Superior temporal gyrus (tissue), 1 donor: Measurements from ENCODE around the gene MPRIP.
A peak's percentile ranks its signal among the peaks of the same experiment; 100 is the strongest.
"Not testable (repeated sequence)": the region's sequence is repeated elsewhere in the genome, so short reads cannot be mapped to it uniquely, and the experiment has no call there.

Experiments
- DNase-seq: peaks from one replicate; pipeline ENCODE4 v3.0.0-alpha.2; 2016; ENCODE audit errors: extremely low spot score

The MPRIP gene

DNA sequence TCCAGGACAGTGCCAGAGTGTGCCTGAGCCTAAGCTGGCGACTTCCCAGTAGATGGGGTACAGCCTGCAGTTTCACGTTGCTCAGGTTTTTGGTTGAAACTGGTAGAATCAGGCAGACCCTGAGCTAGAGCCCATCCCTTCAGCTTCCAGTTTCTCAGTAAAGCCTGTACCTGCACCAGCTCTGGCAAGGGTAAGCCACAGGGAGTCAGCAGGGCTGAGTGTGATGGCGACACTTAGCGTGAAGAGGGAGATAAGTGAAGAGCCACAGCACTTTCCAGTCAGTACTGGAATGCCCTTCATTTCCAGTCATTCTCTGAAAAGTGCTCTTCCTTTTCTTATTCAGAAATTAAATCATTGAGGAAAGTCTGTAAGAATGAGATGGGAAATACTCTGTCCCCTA lies 141.5 kb downstream of the MPRIP start:
- DNase-seq = no peak

- DNase-seq = not testable (repeated sequence)
These were observed 142.9 kb downstream of the MPRIP start for GRCh38 chr17:17184985-17185757.

GRCh38 chr17:17186051-17186450 lies 143.8 kb downstream of the MPRIP start:
- DNase-seq = no peak

DNA sequence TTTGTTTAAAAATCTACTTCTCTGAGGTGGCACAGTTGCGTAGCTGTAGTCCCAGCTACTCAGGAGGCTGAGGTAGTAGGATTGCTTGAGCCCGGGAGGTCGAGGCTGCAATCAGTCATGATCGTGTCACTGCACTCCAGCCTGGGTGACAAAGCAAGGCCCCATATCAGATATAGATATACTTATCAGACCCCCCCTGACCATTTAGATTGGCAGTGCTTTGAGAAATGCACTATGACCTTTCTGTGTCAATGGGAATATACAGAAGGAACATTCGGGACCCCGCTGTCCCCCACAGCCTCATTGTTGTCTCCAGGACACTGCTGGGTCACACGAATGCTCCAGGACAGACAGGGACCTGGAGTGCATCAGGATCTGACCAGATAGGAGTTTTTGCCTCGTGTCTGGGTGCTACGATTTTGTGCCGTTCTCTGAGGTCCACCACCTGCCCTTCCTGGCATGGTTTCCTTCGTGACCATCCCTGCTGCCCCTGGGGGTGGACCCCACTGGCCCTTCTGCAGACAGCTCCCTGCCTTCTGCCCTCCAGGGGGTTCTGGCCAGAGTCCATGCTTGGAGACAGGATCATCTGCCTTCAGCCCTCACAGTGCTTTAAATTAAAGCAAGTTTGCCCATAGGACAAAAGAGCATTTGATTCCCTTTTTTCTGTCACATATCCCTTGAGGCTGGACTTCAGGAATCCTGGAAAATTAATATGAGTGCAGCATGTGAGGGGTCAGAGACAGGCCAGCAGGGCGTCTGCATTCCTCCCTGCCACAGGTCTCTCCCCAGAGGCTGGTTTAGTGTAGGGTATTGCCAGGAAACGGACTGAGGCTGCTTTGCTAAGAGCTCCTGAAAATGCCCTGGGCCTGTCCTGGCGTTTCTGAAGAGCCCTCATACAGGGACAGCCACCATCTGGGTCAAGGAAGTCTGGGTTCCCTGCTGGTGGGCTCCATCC lies 144.6 kb downstream of the MPRIP start:
- DNase-seq = no peak

- no peak for DNase-seq
These were observed 146.3 kb downstream of the MPRIP start for GRCh38 chr17:17188586-17188985.

GRCh38 chr17:17189559-17189958 lies 147.3 kb downstream of the MPRIP start:
- no peak for DNase-seq

DNA sequence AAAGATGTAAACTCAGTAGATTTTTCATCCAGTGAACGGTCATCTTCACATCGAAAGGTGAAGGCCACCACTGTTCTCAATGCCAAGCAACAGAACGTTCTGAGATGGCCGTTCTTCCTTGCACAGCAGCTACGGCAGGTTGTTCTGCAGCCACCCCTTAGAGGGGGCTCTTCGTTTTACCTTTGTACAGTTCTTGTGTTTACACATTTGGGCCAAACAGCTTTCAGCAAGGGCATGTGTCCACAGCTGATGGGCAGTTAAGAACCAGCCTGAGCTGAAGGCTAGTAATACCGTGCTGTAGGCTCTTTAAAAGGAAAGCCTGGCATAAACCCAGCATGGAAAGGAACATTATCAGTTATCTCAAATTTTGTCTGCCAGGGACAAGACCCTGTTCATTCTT lies 147.9 kb downstream of the MPRIP start:
- DNase-seq = no peak

DNA sequence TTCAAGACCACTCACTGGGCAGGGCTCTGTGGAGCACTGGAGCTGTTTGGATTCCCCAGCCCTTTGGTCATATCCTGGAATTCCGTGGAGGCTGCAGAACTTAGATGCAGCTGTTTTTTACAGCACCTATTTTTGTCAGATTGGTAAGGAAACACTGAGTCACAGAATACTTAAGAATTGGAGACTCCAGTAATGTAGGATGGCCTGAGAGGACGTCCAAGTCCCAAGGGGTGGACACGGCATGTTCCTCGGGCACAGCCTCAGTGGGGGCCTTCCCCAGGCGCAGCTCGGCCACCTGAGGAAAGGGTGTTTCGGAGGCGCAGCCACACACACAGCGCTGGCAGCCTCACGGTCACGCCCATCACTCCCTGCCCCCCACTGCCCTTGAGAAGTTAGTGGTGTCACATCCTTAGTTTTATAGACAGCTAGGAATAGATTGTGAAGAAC lies 149.1 kb downstream of the MPRIP start:
- DNase-seq = no peak

DNA sequence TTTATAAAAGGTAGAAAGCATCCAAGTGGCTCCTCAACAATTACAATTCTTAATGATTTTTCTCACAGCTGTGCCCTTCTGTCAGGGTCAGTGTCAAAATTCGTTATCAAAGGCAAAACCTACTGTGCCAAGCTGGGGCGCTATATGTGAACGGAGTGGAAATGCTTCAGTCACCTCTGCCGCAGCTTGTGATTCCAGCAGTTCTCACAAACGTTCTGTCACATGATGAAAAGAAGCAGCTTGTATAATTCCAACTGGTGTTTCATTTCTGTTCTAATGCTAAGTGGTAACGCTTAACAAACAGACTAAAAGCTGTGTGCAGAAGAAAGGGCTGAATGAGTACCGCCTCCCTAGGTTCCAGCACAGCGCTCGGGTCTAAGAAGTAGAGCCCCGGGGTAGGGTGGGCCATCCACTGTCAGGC lies 149.7 kb downstream of the MPRIP start:
- DNase-seq = peak; percentile 62

GRCh38 chr17:17195466-17195865 lies 153.2 kb downstream of the MPRIP start:
- not testable (repeated sequence) for DNase-seq

DNA sequence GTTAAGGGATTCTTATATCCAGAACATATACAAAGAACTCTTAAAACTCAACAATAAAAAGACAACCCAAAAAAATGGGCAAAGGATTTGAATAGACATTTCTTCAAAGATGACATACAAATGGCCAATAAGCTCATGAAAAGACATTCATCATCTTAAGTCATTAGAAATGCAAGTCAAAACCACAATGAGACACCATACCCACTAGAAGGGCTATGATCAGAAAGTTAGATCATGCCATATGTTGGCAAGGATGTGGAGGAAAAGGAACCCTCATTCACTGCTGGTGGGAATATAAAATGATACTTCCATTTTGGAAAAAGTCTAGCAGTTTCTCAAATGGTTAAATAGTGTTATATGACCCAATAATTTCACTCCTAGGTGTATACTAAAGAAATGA lies 154.5 kb downstream of the MPRIP start:
- DNase-seq = no peak

DNA sequence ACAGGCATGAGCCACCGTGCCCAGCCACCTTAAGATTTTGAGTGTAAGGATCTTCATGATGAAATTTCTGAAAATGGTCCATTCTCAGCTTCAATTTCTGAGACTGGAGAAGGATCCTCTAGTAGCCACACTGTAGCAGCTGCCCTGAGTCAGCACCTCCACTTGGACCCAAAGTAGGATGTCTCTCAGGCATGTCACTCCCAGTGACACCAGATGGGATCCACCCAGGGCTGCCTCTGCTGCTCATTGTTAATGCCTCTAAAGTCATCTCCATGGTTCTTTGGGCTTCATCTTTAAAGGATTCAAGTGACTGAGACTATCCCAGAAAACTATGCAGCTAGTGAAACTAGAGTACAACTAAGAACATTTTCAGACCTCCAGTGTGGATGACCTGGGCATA lies 156.0 kb downstream of the MPRIP start:
- no peak for DNase-seq

- no peak for DNase-seq
These were observed 158.1 kb downstream of the MPRIP start for GRCh38 chr17:17200311-17200710.

DNA sequence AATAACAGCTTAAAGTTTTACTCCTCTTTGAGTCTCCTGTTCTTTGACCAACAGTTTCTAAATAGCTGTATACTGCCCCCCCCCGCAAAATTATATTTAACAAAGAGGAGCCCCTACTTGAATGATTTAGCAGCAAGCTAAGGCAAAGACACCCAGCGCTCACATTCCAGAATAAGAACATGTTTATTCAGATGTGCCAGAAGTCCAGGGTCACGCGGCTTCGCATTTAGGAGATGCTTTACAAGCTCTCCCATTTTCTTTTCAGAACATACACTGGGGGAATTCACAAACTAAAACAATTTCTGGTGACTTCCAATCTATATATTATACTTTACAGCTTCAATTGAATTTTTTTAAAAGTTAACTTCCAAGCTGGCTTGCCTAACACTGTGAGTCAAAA lies 158.6 kb downstream of the MPRIP start:
- no peak for DNase-seq

DNA sequence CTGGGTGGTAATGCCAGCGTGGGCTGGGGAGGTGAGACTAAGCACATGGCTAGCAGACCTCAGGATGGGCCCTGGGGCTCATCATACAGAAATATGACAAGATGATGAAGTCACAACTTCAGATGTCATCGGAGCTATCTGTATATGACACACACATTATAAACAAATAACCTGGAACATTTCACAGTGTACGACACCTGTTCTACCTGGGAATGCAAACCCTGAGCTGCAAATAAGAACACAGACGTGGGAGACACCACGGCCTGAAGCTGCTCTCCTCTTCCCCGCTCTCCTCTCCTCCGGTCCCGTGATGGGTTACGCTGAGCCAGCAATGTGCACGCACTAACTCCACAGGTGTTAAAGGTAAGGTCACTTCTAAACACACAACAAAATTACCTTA lies 159.0 kb downstream of the MPRIP start:
- no peak for DNase-seq

- no peak for DNase-seq
These were observed 159.7 kb downstream of the MPRIP start for GRCh38 chr17:17201907-17202306.

GRCh38 chr17:17203173-17203730 lies 161.0 kb downstream of the MPRIP start:
- no peak for DNase-seq

DNA sequence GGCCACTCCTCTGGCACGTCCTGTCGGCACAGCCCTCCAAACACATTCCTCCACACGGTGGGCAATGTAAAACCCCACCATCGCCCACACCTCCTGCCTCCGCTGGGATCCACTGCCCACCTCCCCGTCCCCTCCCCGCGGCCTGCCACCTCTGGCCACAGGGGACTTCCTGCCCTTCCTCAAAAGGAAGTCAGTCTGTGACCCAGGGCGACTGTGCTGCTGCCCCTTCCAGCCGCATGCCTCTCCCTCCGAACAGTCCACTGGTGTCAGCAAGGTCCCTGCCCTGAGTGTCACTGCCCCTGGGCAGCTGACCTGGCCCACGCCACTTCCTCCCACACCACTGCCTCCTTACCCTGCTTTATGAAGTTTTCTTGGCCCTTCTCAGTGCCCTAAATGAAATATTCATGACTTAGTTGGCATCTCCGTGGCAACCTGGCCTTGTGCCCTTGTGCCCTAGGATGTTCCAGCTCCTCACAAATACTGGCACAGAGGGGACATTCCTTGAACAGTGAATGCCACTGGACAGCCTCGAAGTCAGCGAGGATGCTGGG lies 161.9 kb downstream of the MPRIP start:
- no peak for DNase-seq

GRCh38 chr17:17204635-17205231 lies 162.5 kb downstream of the MPRIP start:
- DNase-seq = no peak

- no peak for DNase-seq
These were observed 163.3 kb downstream of the MPRIP start for GRCh38 chr17:17205368-17206123.
